Coronary artery (tissue), 2 donors: ENCODE data around the gene SPINT3.

Experiments used
- DNase-seq: peaks from one replicate; pipeline ENCODE4 v3.0.0-alpha.2; 2017; ENCODE audit warnings: low spot score
- H3K27ac ChIP-seq, 2 donors: fragments of 200-600 bp; sonication (generic); one replicate each; pipeline ENCODE4 v1.5.1; 2016 to 2019
- H3K4me3 ChIP-seq: fragments of 200-600 bp; sonication (generic); 2 replicates; pipeline ENCODE4 v1.5.1; 2016; ENCODE audit warnings: mild to moderate bottlenecking, moderate library complexity
- CTCF ChIP-seq: fragments of 200-600 bp; sonication (generic); IDR thresholded peaks from one replicate; pipeline ENCODE4 v1.5.1; 2019; ENCODE audit warnings: antibody characterized with exemption

The SPINT3 gene

GRCh38 chr20:45515147-45515913 is at the start of gene SPINT3:
Gene SPINT3, minus strand, starts transcription at chr20:45515622. Its CDS starts 14 bp downstream, at chr20:45515608.
- no peak within 1 kb of the TSS for H3K4me3 ChIP-seq
- H3K27ac ChIP-seq, result no peak within 1 kb of the TSS
- DNase-seq, result no peak
- TF ChIP-seq CTCF, result no peak

- no peak for TF ChIP-seq CTCF
- Histone ChIP-seq H3K27ac (no peak overlapping the region), H3K4me3 (no peak overlapping the region)
- DNase-seq, result no peak
Observed at GRCh38 chr20:45564760-45565276, 49.4 kb upstream of the SPINT3 start.

GRCh38 chr20:45555198-45555597 is 39.8 kb upstream of the SPINT3 start:
- no peak overlapping the region for H3K4me3 ChIP-seq
- DNase-seq, result no peak
- no peak for TF ChIP-seq CTCF
- H3K27ac ChIP-seq, result no peak overlapping the region

GRCh38 chr20:45552456-45552855 is 37.0 kb upstream of the SPINT3 start:
- H3K27ac ChIP-seq, result no peak overlapping the region
- no peak for DNase-seq
- no peak for TF ChIP-seq CTCF
- H3K4me3 ChIP-seq, result no peak overlapping the region

GRCh38 chr20:45550765-45551164 is 35.3 kb upstream of the SPINT3 start:
- Histone ChIP-seq H3K4me3 (no peak overlapping the region), H3K27ac (no peak overlapping the region)
- TF ChIP-seq CTCF, result no peak
- DNase-seq, result no peak

GRCh38 chr20:45548410-45548809 is 33.0 kb upstream of the SPINT3 start:
- DNase-seq, result no peak
- TF ChIP-seq CTCF, result no peak
- no peak overlapping the region for H3K4me3 ChIP-seq
- no peak overlapping the region for H3K27ac ChIP-seq

- TF ChIP-seq CTCF, result no peak
- Histone ChIP-seq H3K27ac (no peak within 1 kb of the TSS), H3K4me3 (no peak within 1 kb of the TSS)
- DNase-seq, result no peak
Observed at GRCh38 chr20:45547206-45547770, 31.9 kb upstream of the SPINT3 start, which contains the start of gene EPPIN. Gene EPPIN, minus strand, starts transcription at chr20:45547401. Its CDS starts 44 bp downstream, at chr20:45547357.
